ENCODE measurements around the gene ZNF256.

- no peak for TF ChIP-seq CTCF (IDR thresholded peaks at IDR 0.05 in 4 of 5, conservative IDR thresholded peaks at IDR 0.05 in 1 of 5)
- TF ChIP-seq POLR2A (IDR thresholded peaks at IDR 0.05), result no peak
Observed at GRCh38 chr19:57941593-57941992, 5.9 kb downstream of the ZNF256 start.

Data from gastrocnemius medialis (tissue), 4 donors.